Epithelial cell of esophagus (primary cell): Measurements from ENCODE around the gene SNTA1.
"Not testable (repeated sequence)": the region's sequence is repeated elsewhere in the genome, so short reads cannot be mapped to it uniquely, and the experiment has no call there.

Experiments used
- DNase-seq: peaks from one replicate; pipeline ENCODE4 v3.0.0; 2010; ENCODE audit warnings: low read depth
- H3K4me3 ChIP-seq: 2 replicates; pipeline ENCODE4 v1.5.1; 2011; ENCODE audit warnings: mild to moderate bottlenecking, low read length, control low read depth
- CTCF ChIP-seq: IDR thresholded peaks from 2 replicates; pipeline ENCODE4 v1.5.1; 2011; ENCODE audit warnings: low read depth, mild to moderate bottlenecking, low read length, control low read depth, inconsistent platforms; ENCODE audit not compliant: insufficient read depth; ENCODE audit errors: missing control alignments

The SNTA1 gene

GRCh38 chr20:33401184-33401920 lies 42.2 kb downstream of the SNTA1 start, which contains the start of gene CDK5RAP1:
Gene CDK5RAP1 (minus strand): TSS chr20:33401519. CDS start chr20:33397064, 4,455 bp downstream.
- DNase-seq = peak; percentile 93
- peak within 1 kb of the TSS; percentile 99 for H3K4me3 ChIP-seq
- no peak for TF ChIP-seq CTCF

- peak; percentile 50 for DNase-seq
- H3K4me3 ChIP-seq = peak overlapping the region; percentile 99
- peak; percentile 45 for TF ChIP-seq CTCF
These were observed 42.8 kb downstream of the SNTA1 start for GRCh38 chr20:33400812-33401183.

GRCh38 chr20:33399924-33400323 lies 43.6 kb downstream of the SNTA1 start:
- DNase-seq = no peak
- H3K4me3 ChIP-seq = peak overlapping the region; percentile 99

GRCh38 chr20:33394718-33395117 lies 48.8 kb downstream of the SNTA1 start:
- H3K4me3 ChIP-seq = no peak overlapping the region
- no peak for DNase-seq
- TF ChIP-seq CTCF = no peak

More at GRCh38 chr20:33399924-33400323, 43.6 kb downstream of the SNTA1 start:
- no peak for TF ChIP-seq CTCF

GRCh38 chr20:33393609-33394008 lies 50.0 kb downstream of the SNTA1 start:
- no peak overlapping the region for H3K4me3 ChIP-seq
- no peak for DNase-seq
- TF ChIP-seq CTCF = no peak

- TF ChIP-seq CTCF = no peak
- DNase-seq = no peak
- H3K4me3 ChIP-seq = no peak overlapping the region
These were observed 51.7 kb downstream of the SNTA1 start for GRCh38 chr20:33391722-33392415.

- H3K4me3 ChIP-seq, DNase-seq: not testable (repeated sequence)
These were observed 54.2 kb downstream of the SNTA1 start for GRCh38 chr20:33389326-33389725.
